Liver (tissue), 3 donors: Measurements from ENCODE around the gene GRAP.
"Not testable (repeated sequence)": the region's sequence is repeated elsewhere in the genome, so short reads cannot be mapped to it uniquely, and the experiment has no call there.

Source experiments
- EGR1 ChIP-seq, 2 donors: IDR thresholded peaks; 2 replicates each; pipeline ENCODE4 v1.6.1; 2016 to 2018; ENCODE audit warnings: antibody characterized with exemption in 2 of 2, low read depth in 2 of 2
- JUND ChIP-seq, 2 donors: IDR thresholded peaks; 2 replicates each; pipeline ENCODE4 v1.6.1; 2016; ENCODE audit warnings: antibody characterized with exemption in 2 of 2
- NR2F2 ChIP-seq: IDR thresholded peaks from 2 replicates; pipeline ENCODE4 v1.6.1; 2016; ENCODE audit warnings: antibody characterized with exemption
- RAD21 ChIP-seq, 2 donors: IDR thresholded peaks; 2 replicates each; pipeline ENCODE4 v1.6.1; 2016; ENCODE audit warnings: antibody characterized with exemption in 2 of 2, mild to moderate bottlenecking in 2 of 2
- RXRA ChIP-seq, 2 donors: IDR thresholded peaks; 2 replicates each; pipeline ENCODE4 v1.6.1; 2017 to 2018; ENCODE audit warnings: antibody characterized with exemption in 2 of 2, mild to moderate bottlenecking in 1 of 2
- SP1 ChIP-seq: IDR thresholded peaks from 2 replicates; pipeline ENCODE4 v1.6.1; 2018; ENCODE audit warnings: antibody characterized with exemption, mild to moderate bottlenecking
- TAF1 ChIP-seq: conservative IDR thresholded peaks from 2 replicates; pipeline ENCODE4 v1.6.1; 2016; ENCODE audit warnings: antibody characterized with exemption, mild to moderate bottlenecking
- YY1 ChIP-seq: IDR thresholded peaks from 2 replicates; pipeline ENCODE4 v1.6.1; 2016; ENCODE audit warnings: antibody characterized with exemption, mild to moderate bottlenecking
- TF ChIP-seq, protein P1 (sequence below): fragments of 150-350 bp; IDR thresholded peaks from 2 replicates; pipeline ENCODE4 v1.5.1; 2017; ENCODE audit warnings: improper control_type of control experiment, low read depth, low read length; ENCODE audit not compliant: missing input control
- TF ChIP-seq, protein P2 (sequence below): IDR thresholded peaks from 2 replicates; pipeline ENCODE4 v1.6.1; 2016; ENCODE audit warnings: antibody characterized with exemption
- TF ChIP-seq, protein P3 (sequence below): IDR thresholded peaks from 2 replicates; pipeline ENCODE4 v1.6.1; 2016; ENCODE audit warnings: antibody characterized with exemption
- TF ChIP-seq, protein P4 (sequence below): IDR thresholded peaks from 2 replicates; pipeline ENCODE4 v1.6.1; 2016; ENCODE audit warnings: antibody characterized with exemption
- TF ChIP-seq, protein P5 (sequence below): IDR thresholded peaks from 2 replicates; pipeline ENCODE4 v1.6.1; 2016; ENCODE audit warnings: antibody characterized with exemption, mild to moderate bottlenecking
- donor health status: healthy.
- donor health status: healthy.

DNA sequence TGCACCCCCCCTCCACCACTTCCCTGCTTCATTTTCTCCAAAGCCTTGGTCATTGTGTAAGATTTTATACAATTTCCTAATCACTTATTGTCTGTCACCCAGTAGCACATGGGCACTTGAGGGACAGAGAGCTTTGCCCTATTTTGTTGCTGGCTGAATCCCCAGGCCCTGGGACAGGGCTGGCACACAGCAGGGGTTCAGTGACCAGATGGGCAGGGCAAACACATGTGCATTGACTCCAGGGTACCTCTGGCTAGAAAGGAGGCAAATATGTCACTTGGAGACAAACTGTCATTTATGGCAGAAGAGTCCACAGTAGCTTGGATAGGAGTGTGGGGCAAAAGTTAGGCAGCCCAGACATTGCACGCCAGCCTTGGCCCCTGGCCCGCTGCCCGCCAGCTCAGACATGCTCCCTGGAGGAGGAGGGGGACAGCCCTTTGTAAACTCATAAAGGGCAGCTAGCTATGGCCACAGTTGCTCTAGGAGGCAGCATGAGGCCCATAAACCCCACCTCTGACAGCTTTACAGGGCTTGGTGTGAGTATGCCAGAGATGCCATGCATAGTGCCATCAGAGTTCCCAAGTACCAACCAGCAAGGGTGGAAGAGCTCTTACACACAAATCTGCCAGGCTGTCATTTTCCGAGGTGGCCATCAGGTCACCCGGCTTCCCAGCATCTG is 15.8 kb downstream of the GRAP start:
- TF ChIP-seq, protein P1, sequence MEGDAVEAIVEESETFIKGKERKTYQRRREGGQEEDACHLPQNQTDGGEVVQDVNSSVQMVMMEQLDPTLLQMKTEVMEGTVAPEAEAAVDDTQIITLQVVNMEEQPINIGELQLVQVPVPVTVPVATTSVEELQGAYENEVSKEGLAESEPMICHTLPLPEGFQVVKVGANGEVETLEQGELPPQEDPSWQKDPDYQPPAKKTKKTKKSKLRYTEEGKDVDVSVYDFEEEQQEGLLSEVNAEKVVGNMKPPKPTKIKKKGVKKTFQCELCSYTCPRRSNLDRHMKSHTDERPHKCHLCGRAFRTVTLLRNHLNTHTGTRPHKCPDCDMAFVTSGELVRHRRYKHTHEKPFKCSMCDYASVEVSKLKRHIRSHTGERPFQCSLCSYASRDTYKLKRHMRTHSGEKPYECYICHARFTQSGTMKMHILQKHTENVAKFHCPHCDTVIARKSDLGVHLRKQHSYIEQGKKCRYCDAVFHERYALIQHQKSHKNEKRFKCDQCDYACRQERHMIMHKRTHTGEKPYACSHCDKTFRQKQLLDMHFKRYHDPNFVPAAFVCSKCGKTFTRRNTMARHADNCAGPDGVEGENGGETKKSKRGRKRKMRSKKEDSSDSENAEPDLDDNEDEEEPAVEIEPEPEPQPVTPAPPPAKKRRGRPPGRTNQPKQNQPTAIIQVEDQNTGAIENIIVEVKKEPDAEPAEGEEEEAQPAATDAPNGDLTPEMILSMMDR: not testable (repeated sequence)
- TF ChIP-seq, protein P2, sequence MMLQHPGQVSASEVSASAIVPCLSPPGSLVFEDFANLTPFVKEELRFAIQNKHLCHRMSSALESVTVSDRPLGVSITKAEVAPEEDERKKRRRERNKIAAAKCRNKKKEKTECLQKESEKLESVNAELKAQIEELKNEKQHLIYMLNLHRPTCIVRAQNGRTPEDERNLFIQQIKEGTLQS: not testable (repeated sequence)
- not testable (repeated sequence) for TF ChIP-seq TAF1; RAD21 (IDR thresholded peaks at IDR 0.05); EGR1 (IDR thresholded peaks at IDR 0.05; ENCODE audit: low read depth in 2 of 2); JUND (IDR thresholded peaks at IDR 0.05); RXRA (IDR thresholded peaks at IDR 0.05); YY1; SP1; NR2F2
- TF ChIP-seq, protein P3, sequence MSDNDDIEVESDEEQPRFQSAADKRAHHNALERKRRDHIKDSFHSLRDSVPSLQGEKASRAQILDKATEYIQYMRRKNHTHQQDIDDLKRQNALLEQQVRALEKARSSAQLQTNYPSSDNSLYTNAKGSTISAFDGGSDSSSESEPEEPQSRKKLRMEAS: not testable (repeated sequence)
- TF ChIP-seq, protein P4, sequence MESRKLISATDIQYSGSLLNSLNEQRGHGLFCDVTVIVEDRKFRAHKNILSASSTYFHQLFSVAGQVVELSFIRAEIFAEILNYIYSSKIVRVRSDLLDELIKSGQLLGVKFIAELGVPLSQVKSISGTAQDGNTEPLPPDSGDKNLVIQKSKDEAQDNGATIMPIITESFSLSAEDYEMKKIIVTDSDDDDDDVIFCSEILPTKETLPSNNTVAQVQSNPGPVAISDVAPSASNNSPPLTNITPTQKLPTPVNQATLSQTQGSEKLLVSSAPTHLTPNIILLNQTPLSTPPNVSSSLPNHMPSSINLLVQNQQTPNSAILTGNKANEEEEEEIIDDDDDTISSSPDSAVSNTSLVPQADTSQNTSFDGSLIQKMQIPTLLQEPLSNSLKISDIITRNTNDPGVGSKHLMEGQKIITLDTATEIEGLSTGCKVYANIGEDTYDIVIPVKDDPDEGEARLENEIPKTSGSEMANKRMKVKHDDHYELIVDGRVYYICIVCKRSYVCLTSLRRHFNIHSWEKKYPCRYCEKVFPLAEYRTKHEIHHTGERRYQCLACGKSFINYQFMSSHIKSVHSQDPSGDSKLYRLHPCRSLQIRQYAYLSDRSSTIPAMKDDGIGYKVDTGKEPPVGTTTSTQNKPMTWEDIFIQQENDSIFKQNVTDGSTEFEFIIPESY: not testable (repeated sequence)
- TF ChIP-seq, protein P5, sequence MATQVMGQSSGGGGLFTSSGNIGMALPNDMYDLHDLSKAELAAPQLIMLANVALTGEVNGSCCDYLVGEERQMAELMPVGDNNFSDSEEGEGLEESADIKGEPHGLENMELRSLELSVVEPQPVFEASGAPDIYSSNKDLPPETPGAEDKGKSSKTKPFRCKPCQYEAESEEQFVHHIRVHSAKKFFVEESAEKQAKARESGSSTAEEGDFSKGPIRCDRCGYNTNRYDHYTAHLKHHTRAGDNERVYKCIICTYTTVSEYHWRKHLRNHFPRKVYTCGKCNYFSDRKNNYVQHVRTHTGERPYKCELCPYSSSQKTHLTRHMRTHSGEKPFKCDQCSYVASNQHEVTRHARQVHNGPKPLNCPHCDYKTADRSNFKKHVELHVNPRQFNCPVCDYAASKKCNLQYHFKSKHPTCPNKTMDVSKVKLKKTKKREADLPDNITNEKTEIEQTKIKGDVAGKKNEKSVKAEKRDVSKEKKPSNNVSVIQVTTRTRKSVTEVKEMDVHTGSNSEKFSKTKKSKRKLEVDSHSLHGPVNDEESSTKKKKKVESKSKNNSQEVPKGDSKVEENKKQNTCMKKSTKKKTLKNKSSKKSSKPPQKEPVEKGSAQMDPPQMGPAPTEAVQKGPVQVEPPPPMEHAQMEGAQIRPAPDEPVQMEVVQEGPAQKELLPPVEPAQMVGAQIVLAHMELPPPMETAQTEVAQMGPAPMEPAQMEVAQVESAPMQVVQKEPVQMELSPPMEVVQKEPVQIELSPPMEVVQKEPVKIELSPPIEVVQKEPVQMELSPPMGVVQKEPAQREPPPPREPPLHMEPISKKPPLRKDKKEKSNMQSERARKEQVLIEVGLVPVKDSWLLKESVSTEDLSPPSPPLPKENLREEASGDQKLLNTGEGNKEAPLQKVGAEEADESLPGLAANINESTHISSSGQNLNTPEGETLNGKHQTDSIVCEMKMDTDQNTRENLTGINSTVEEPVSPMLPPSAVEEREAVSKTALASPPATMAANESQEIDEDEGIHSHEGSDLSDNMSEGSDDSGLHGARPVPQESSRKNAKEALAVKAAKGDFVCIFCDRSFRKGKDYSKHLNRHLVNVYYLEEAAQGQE: not testable (repeated sequence)
